ENCODE results near the gene SDK1. TPM values are rescaled to one million over a fixed set of nuclear protein-coding genes. Genes with fewer than 3 reads are reported as not detected.
A peak's percentile ranks its signal among the peaks of the same experiment; 100 is the strongest.

Gene SDK1
- total and polyA plus RNA-seq, 2 donors = 3.2 to 7.8 TPM

DNA sequence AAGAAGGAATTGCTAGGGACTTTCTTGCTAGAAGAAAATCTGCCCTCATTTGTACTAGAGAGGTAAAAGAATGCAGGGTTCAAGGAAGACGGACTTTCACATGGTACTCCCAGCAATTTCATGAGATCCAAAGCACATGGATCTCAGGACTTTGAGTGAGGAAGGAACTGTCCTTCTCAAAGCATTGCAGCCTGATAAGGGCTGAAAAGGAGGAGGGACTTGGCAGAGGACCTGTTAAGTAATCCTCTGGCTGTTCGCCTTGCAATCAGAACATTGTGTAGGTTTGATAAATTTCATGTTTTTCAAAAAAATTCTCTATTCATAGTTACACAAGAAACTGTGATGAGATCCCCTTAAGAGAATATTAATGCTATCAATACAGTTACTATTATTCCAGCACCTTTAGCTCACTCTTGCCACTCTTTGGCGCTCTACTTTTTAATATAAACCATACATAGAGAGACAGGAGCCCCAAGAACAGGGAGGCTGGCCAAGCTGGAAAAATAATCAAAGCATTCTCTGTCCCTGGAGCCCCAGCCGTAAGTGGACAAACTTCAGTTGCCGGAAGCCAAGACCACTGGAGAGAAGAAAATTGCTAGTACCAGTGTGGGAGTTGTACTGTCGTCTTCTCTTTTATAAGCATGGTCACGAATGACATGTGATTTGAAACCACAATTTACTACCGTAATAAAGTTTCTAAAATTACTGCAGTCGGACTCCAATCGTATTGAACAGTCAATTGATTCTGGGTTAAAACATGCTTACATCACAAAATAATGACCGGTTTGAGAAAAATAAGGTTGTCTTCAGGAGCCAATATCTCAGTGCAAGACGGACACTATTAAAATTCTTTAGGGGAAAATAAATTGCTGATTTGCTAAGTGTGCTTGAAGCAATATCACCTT lies 424.4 kb downstream of the SDK1 start:
- Histone ChIP-seq H3K4me3 (ENCODE audit: low read length in 2 of 2) (no peak overlapping the region), H3K9me3 (ENCODE audit: control insufficient read depth in 2 of 2, insufficient read depth in 1 of 2, low read length in 1 of 2) (no peaks in the 10 kb centered on the region), H3K4me1 (ENCODE audit: control insufficient read depth in 2 of 2, insufficient read depth in 2 of 2, low read length in 2 of 2) (no peaks in the 10 kb centered on the region), H3K27ac (ENCODE audit: low read depth in 1 of 2, low read length in 1 of 2) (no peak overlapping the region), H3K36me3 (ENCODE audit: control insufficient read depth in 2 of 2, insufficient read depth in 2 of 2, low read length in 1 of 2) (no peaks in the 10 kb centered on the region), H3K27me3 (ENCODE audit: control insufficient read depth in 2 of 2, insufficient read depth in 1 of 2, low read length in 1 of 2) (peaks cover 0 to 2% of the 10 kb centered on the region in 2 donors)
- no peak for DNase-seq (ENCODE audit: low read depth in 6 of 9, low spot score in 9 of 9)
- 77% methylated on average over 12 of the region's 12 CpGs for WGBS

- peak in 1 of 9 donors; percentile 6 for DNase-seq (ENCODE audit: low read depth in 6 of 9, low spot score in 9 of 9)
- no peaks in the 10 kb centered on the region for H3K27me3 ChIP-seq (ENCODE audit: control insufficient read depth in 2 of 2, insufficient read depth in 1 of 2, low read length in 1 of 2)
- WGBS = 89% methylated on average over 3 of the region's 3 CpGs
These were observed 429.2 kb downstream of the SDK1 start for GRCh38 chr7:3730276-3730675.

DNA sequence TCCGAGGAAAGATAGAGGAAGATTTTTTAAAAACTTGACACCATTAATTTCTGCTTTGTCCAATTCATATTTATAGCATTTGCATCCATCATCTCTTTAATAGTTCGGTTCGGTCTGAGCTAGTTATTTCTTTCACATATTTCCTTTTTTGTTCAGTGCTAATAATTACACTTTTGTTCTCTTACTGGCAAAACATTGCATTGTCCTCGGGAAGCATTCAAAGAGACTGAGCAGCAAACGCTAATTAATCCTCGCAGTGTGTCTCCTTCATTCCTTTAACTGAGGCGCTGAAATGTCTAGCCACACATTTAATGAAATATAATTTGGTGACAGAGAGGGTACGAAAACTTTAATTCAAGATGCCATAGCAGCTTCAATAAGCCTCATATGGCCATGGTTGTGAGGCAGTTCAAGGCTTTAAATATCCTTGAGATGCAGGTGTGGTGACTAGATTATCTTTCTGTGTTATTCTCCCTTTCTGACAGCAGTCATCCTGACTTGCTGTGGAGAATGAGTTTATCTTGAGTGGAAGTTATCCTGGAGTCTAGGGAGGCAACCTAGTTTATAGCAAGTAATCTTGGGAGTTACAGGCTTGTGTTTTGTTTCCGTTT lies 431.4 kb downstream of the SDK1 start:
- H3K27me3 ChIP-seq (ENCODE audit: control insufficient read depth in 2 of 2, insufficient read depth in 1 of 2, low read length in 1 of 2) = no peaks in the 10 kb centered on the region
- no peaks in the 10 kb centered on the region for H3K4me1 ChIP-seq (ENCODE audit: control insufficient read depth in 2 of 2, insufficient read depth in 2 of 2, low read length in 2 of 2)
- 97% methylated on average over 9 of the region's 9 CpGs for WGBS
- DNase-seq (ENCODE audit: low read depth in 6 of 9, low spot score in 9 of 9) = no peak
- H3K4me3 ChIP-seq (ENCODE audit: low read length in 2 of 2) = no peak overlapping the region
- H3K36me3 ChIP-seq (ENCODE audit: control insufficient read depth in 2 of 2, insufficient read depth in 2 of 2, low read length in 1 of 2) = no peaks in the 10 kb centered on the region
- H3K9me3 ChIP-seq (ENCODE audit: control insufficient read depth in 2 of 2, insufficient read depth in 1 of 2, low read length in 1 of 2) = peaks cover 0 to 10% of the 10 kb centered on the region in 2 donors
- H3K27ac ChIP-seq (ENCODE audit: low read depth in 1 of 2, low read length in 1 of 2) = no peak overlapping the region

More at GRCh38 chr7:3730276-3730675, 429.2 kb downstream of the SDK1 start:
- no peaks in the 10 kb centered on the region for H3K4me1 ChIP-seq (ENCODE audit: control insufficient read depth in 2 of 2, insufficient read depth in 2 of 2, low read length in 2 of 2)
- H3K4me3 ChIP-seq (ENCODE audit: low read length in 2 of 2) = no peak overlapping the region
- peaks cover 0 to 4% of the 10 kb centered on the region in 2 donors for H3K9me3 ChIP-seq (ENCODE audit: control insufficient read depth in 2 of 2, insufficient read depth in 1 of 2, low read length in 1 of 2)
- H3K36me3 ChIP-seq (ENCODE audit: control insufficient read depth in 2 of 2, insufficient read depth in 2 of 2, low read length in 1 of 2) = no peaks in the 10 kb centered on the region
- H3K27ac ChIP-seq (ENCODE audit: low read depth in 1 of 2, low read length in 1 of 2) = no peak overlapping the region

DNA sequence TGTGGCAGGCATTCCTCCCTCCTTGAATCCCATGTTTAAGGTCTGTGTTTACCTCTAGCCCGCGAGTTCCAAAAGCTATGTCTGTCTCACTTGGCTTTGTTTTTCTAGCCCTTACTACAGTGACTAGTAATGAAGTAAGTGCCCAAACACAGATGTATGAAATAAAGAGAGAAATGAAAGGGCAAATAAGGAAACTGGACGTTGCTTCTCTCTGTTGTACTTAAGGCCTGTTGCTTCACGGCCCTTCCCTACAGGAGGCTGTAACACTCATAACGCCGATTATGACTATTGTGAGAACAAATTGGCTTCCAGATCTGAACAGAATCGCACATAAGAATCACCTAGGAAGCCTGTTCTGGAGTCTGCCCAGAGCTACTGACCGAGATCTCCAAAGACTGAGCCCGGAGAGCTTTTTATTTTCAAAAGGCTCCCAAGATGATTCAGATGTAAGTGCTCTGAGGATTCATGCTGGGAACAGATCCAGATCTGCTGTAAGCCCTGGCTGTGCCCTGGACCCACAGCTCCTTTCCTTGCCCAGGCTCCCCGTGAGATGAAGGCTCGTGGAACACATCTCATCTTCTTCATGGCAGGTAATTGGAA lies 432.6 kb downstream of the SDK1 start:
- H3K4me1 ChIP-seq (ENCODE audit: control insufficient read depth in 2 of 2, insufficient read depth in 2 of 2, low read length in 2 of 2) = no peaks in the 10 kb centered on the region
- no peaks in the 10 kb centered on the region for H3K36me3 ChIP-seq (ENCODE audit: control insufficient read depth in 2 of 2, insufficient read depth in 2 of 2, low read length in 1 of 2)
- no peak overlapping the region for H3K27ac ChIP-seq (ENCODE audit: low read depth in 1 of 2, low read length in 1 of 2)
- no peaks in the 10 kb centered on the region for H3K27me3 ChIP-seq (ENCODE audit: control insufficient read depth in 2 of 2, insufficient read depth in 1 of 2, low read length in 1 of 2)
- H3K9me3 ChIP-seq (ENCODE audit: control insufficient read depth in 2 of 2, insufficient read depth in 1 of 2, low read length in 1 of 2) = peaks cover 0 to 12% of the 10 kb centered on the region in 2 donors
- H3K4me3 ChIP-seq (ENCODE audit: low read length in 2 of 2) = no peak overlapping the region
- 95% methylated on average over 11 of the region's 11 CpGs for WGBS
- no peak for DNase-seq (ENCODE audit: low read depth in 6 of 9, low spot score in 9 of 9)

- no peak overlapping the region for H3K4me3 ChIP-seq (ENCODE audit: low read length in 2 of 2)
- H3K36me3 ChIP-seq (ENCODE audit: control insufficient read depth in 2 of 2, insufficient read depth in 2 of 2, low read length in 1 of 2) = no peaks in the 10 kb centered on the region
- H3K27ac ChIP-seq (ENCODE audit: low read depth in 1 of 2, low read length in 1 of 2) = no peak overlapping the region
- H3K9me3 ChIP-seq (ENCODE audit: control insufficient read depth in 2 of 2, insufficient read depth in 1 of 2, low read length in 1 of 2) = peaks cover 0 to 8% of the 10 kb centered on the region in 2 donors
- H3K4me1 ChIP-seq (ENCODE audit: control insufficient read depth in 2 of 2, insufficient read depth in 2 of 2, low read length in 2 of 2) = no peaks in the 10 kb centered on the region
- WGBS = 92% methylated on average over 1 of the region's 1 CpG
- DNase-seq (ENCODE audit: low read depth in 6 of 9, low spot score in 9 of 9) = no peak
- no peaks in the 10 kb centered on the region for H3K27me3 ChIP-seq (ENCODE audit: control insufficient read depth in 2 of 2, insufficient read depth in 1 of 2, low read length in 1 of 2)
These were observed 437.9 kb downstream of the SDK1 start for GRCh38 chr7:3738964-3739363.

DNA sequence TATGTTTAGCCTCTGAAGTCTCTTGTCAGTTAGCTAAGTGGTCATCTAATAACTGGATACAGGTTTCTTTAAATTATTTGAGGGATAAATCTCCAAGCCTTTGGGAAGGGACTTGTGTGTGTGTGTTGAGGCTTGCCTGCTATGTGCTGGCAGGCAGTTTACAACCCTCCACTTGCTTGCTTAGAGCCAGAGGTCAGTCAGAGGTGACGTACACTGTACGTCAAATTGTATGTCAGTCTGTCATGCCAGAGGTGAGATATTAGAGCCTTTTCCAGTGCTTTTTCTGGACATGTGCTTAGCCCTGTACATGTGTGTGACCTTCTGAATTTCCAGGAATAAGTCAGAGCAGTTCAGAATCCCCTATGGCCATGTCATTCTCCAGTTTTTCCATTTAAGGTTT lies 438.9 kb downstream of the SDK1 start:
- WGBS = 97% methylated on average over 2 of the region's 2 CpGs
- no peaks in the 10 kb centered on the region for H3K27me3 ChIP-seq (ENCODE audit: control insufficient read depth in 2 of 2, insufficient read depth in 1 of 2, low read length in 1 of 2)
- no peak overlapping the region for H3K4me3 ChIP-seq (ENCODE audit: low read length in 2 of 2)
- H3K9me3 ChIP-seq (ENCODE audit: control insufficient read depth in 2 of 2, insufficient read depth in 1 of 2, low read length in 1 of 2) = peaks cover 0 to 8% of the 10 kb centered on the region in 2 donors
- H3K27ac ChIP-seq (ENCODE audit: low read depth in 1 of 2, low read length in 1 of 2) = no peak overlapping the region
- no peaks in the 10 kb centered on the region for H3K4me1 ChIP-seq (ENCODE audit: control insufficient read depth in 2 of 2, insufficient read depth in 2 of 2, low read length in 2 of 2)
- DNase-seq (ENCODE audit: low read depth in 6 of 9, low spot score in 9 of 9) = no peak
- no peaks in the 10 kb centered on the region for H3K36me3 ChIP-seq (ENCODE audit: control insufficient read depth in 2 of 2, insufficient read depth in 2 of 2, low read length in 1 of 2)

DNA sequence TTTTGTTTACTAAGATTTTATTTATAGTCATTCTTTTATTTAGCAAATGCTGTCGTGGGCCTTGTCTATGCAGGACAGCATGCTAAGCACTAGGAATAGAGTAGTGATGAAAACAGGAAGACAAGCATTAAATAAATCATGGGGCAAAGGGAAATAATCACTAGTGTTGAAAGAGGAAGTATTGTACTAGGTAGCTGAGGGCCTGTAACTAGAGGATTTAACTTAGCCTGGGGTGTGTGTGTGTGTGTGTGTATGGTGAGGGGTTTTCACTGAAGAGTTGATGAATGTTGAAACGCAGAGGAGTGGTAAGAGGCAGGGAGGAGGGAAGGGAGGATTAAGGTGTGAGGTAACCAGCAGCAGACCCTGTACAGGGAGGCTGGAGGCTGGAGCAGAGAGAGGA lies 446.4 kb downstream of the SDK1 start:
- H3K27ac ChIP-seq (ENCODE audit: low read depth in 1 of 2, low read length in 1 of 2) = no peak overlapping the region
- H3K9me3 ChIP-seq (ENCODE audit: control insufficient read depth in 2 of 2, insufficient read depth in 1 of 2, low read length in 1 of 2) = no peaks in the 10 kb centered on the region
- H3K36me3 ChIP-seq (ENCODE audit: control insufficient read depth in 2 of 2, insufficient read depth in 2 of 2, low read length in 1 of 2) = no peaks in the 10 kb centered on the region
- no peaks in the 10 kb centered on the region for H3K4me1 ChIP-seq (ENCODE audit: control insufficient read depth in 2 of 2, insufficient read depth in 2 of 2, low read length in 2 of 2)
- 13% methylated on average over 2 of the region's 2 CpGs for WGBS
- H3K4me3 ChIP-seq (ENCODE audit: low read length in 2 of 2) = no peak overlapping the region
- no peak for DNase-seq (ENCODE audit: low read depth in 6 of 9, low spot score in 9 of 9)
- no peaks in the 10 kb centered on the region for H3K27me3 ChIP-seq (ENCODE audit: control insufficient read depth in 2 of 2, insufficient read depth in 1 of 2, low read length in 1 of 2)

DNA sequence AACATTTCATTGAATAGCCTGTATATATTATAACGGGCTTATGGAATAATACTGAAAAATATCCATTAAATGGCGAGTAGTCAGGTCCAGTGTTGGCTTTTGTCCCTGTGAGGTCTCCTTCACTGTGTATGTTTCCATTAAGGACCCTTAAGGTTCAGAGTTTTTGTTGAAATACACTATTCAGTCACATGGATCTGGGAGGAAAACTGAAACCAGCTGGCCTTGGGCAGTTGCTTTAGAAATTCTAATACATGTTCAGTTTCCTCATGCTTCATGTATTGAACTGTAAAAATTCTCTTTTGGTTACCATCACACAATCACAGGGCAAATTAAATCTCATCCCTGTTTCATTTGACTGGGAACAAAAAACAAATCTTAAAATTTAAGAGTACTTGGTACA lies 447.3 kb downstream of the SDK1 start:
- Histone ChIP-seq H3K36me3 (ENCODE audit: control insufficient read depth in 2 of 2, insufficient read depth in 2 of 2, low read length in 1 of 2) (no peaks in the 10 kb centered on the region), H3K4me3 (ENCODE audit: low read length in 2 of 2) (no peak overlapping the region), H3K4me1 (ENCODE audit: control insufficient read depth in 2 of 2, insufficient read depth in 2 of 2, low read length in 2 of 2) (no peaks in the 10 kb centered on the region), H3K27ac (ENCODE audit: low read depth in 1 of 2, low read length in 1 of 2) (no peak overlapping the region), H3K9me3 (ENCODE audit: control insufficient read depth in 2 of 2, insufficient read depth in 1 of 2, low read length in 1 of 2) (no peaks in the 10 kb centered on the region), H3K27me3 (ENCODE audit: control insufficient read depth in 2 of 2, insufficient read depth in 1 of 2, low read length in 1 of 2) (no peaks in the 10 kb centered on the region)
- 94% methylated on average over 2 of the region's 2 CpGs for WGBS
- no peak for DNase-seq (ENCODE audit: low read depth in 6 of 9, low spot score in 9 of 9)

DNA sequence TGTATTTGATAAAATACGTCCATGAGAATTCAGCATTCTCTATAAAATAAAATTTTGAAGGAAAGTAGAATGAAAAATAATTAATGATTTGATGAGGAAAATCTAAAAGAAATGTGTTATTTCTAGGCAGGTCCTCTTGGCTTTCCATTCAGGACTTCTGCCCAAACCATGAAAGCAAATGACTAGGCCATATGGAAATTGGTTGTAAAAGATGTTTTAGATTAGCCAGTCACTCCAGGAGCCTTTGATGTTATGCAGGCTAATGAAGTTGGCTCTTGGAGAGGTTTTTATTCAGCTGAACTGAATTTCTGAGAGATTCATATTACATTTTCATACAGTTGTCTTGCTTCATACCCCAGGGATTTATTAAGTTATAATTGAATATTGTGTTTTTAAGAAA lies 452.8 kb downstream of the SDK1 start:
- Histone ChIP-seq H3K4me3 (ENCODE audit: low read length in 2 of 2) (no peak overlapping the region), H3K9me3 (ENCODE audit: control insufficient read depth in 2 of 2, insufficient read depth in 1 of 2, low read length in 1 of 2) (no peaks in the 10 kb centered on the region), H3K27me3 (ENCODE audit: control insufficient read depth in 2 of 2, insufficient read depth in 1 of 2, low read length in 1 of 2) (no peaks in the 10 kb centered on the region), H3K4me1 (ENCODE audit: control insufficient read depth in 2 of 2, insufficient read depth in 2 of 2, low read length in 2 of 2) (no peaks in the 10 kb centered on the region), H3K27ac (ENCODE audit: low read depth in 1 of 2, low read length in 1 of 2) (no peak overlapping the region), H3K36me3 (ENCODE audit: control insufficient read depth in 2 of 2, insufficient read depth in 2 of 2, low read length in 1 of 2) (no peaks in the 10 kb centered on the region)
- whole genome bisulfite sequencing = 100% methylated on average over 1 of the region's 1 CpG
- no peak for DNase-seq (ENCODE audit: low read depth in 6 of 9, low spot score in 9 of 9)

Measured in thymus (tissue), 11 donors.